DND-41 (cell line): ENCODE results near the gene GMNN.
A peak's percentile ranks its signal among the peaks of the same experiment; 100 is the strongest.
"Not testable (repeated sequence)": the region's sequence is repeated elsewhere in the genome, so short reads cannot be mapped to it uniquely, and the experiment has no call there.

ENCODE experiments used
- ATAC-seq: fragments of 200-7000 bp; cut with Tn5 transposase; 3 replicates; pipeline ENCODE4 v1.9.1; 2021; ENCODE audit warnings: low read depth; ENCODE audit not compliant: insufficient read depth
- DNase-seq: peaks from one replicate; pipeline ENCODE4 v3.0.0-alpha.2; 2020
- H2AFZ ChIP-seq: 2 replicates; pipeline ENCODE4 v1.6.0; 2012; ENCODE audit warnings: low read depth, low read length
- H3K27ac ChIP-seq: 2 replicates; pipeline ENCODE4 v1.5.1; 2012; ENCODE audit warnings: low read length, inconsistent platforms
- H3K27me3 ChIP-seq: fragments of 200-600 bp; sonication (generic); 2 replicates; pipeline ENCODE4 v1.6.0; 2012; ENCODE audit warnings: low read length, mild to moderate bottlenecking, inconsistent platforms; ENCODE audit not compliant: insufficient read depth, poor library complexity
- H3K36me3 ChIP-seq: 2 replicates; pipeline ENCODE4 v1.5.1; 2012; ENCODE audit warnings: low read length, inconsistent platforms; ENCODE audit not compliant: insufficient read depth
- H3K4me1 ChIP-seq: 2 replicates; pipeline ENCODE4 v1.5.1; 2012; ENCODE audit warnings: mild to moderate bottlenecking, low read length; ENCODE audit not compliant: insufficient read depth
- H3K4me2 ChIP-seq: 2 replicates; pipeline ENCODE4 v1.6.0; 2012; ENCODE audit warnings: mild to moderate bottlenecking, moderate library complexity, low read length, inconsistent platforms; ENCODE audit not compliant: insufficient read depth
- H3K4me3 ChIP-seq, 2 experiments: fragments of 200-600 bp in 1 of 2; shearing (Covaris generic) in 1 of 2; 2 replicates each; pipeline ENCODE4 v1.5.1; 2012 to 2016; ENCODE audit warnings: inconsistent platforms in 2 of 2, low read length in 2 of 2, mild to moderate bottlenecking in 2 of 2, low read depth in 1 of 2, moderate library complexity in 1 of 2
- H3K79me2 ChIP-seq: 2 replicates; pipeline ENCODE4 v1.6.0; 2012; ENCODE audit warnings: low read length, inconsistent platforms; ENCODE audit not compliant: insufficient read depth
- H3K9ac ChIP-seq: 2 replicates; pipeline ENCODE4 v1.6.0; 2012; ENCODE audit warnings: low read depth, mild to moderate bottlenecking, inconsistent platforms, low read length, moderate library complexity
- H3K9me3 ChIP-seq: 2 replicates; pipeline ENCODE4 v1.5.1; 2012; ENCODE audit warnings: low read length, moderate library complexity, mild to moderate bottlenecking, inconsistent platforms; ENCODE audit not compliant: insufficient read depth, severe bottlenecking
- H4K20me1 ChIP-seq: 2 replicates; pipeline ENCODE4 v1.6.0; 2012; ENCODE audit warnings: low read length; ENCODE audit not compliant: insufficient read depth
- EZH2 ChIP-seq: IDR thresholded peaks from 3 replicates; pipeline ENCODE4 v1.6.1; 2012; ENCODE audit warnings: borderline replicate concordance, low read depth, mild to moderate bottlenecking, moderate library complexity, low read length, inconsistent platforms; ENCODE audit not compliant: severe bottlenecking
- TF ChIP-seq, protein P1 (sequence below): IDR thresholded peaks from 2 replicates; pipeline ENCODE4 v1.5.1; 2012; ENCODE audit warnings: borderline replicate concordance, low read length, moderate library complexity, mild to moderate bottlenecking; ENCODE audit not compliant: poor library complexity, severe bottlenecking; ENCODE audit errors: extremely low read depth

GMNN gene

DNA sequence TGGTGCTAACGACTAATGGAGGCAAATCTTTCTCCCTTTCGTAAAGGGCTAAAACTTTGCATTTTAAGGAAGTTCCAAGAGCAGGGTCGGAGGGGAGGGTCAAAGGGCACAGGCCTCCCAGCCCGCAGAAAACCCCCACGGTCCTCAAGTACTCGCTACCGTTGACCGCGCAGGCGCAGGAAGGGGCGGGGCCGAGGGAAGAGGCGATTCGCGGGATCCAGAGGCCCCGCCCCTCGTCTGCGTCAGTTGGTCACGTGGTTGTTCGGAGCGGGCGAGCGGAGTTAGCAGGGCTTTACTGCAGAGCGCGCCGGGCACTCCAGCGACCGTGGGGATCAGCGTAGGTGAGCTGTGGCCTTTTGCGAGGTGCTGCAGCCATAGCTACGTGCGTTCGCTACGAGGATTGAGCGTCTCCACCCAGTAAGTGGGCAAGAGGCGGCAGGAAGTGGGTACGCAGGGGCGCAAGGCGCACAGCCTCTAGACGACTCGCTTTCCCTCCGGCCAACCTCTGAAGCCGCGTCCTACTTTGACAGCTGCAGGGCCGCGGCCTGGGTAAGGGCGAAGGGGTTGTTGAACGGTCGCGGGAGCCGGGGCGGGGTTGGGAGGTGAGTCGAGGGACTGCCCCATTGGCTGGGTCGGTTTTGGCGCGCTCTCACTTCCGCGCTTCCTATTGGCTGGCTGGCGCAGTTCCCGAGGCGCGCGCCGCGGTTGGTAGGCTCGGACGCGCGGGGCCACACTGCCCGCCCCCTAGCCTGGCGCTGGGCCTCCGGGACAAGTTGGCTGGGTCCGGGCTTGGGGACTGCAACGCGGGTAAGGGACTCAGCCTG lies at the start of gene GMNN:
Gene GMNN, plus strand, starts transcription at position 242 of the 824 bp plus-strand sequence. CDS start 2,310 bp downstream, outside the sequence.
- H3K27ac ChIP-seq = peak within 1 kb of the TSS; percentile 100
- peak within 1 kb of the TSS; percentile 88 for H3K4me2 ChIP-seq
- peak within 1 kb of the TSS; percentile 90 to 96 for H3K4me3 ChIP-seq
- H3K4me1 ChIP-seq = peaks cover 48% of the 10 kb centered on the region
- peaks cover 52% of the 10 kb centered on the region for H3K79me2 ChIP-seq
- H3K36me3 ChIP-seq = peaks cover 48% of the 10 kb centered on the region
- ATAC-seq (peak; percentile 91), DNase-seq (peak; percentile 98)
- H3K27me3 ChIP-seq = no peaks in the 10 kb centered on the region
- peaks cover 44% of the 10 kb centered on the region for H4K20me1 ChIP-seq
- TF ChIP-seq, protein P1, sequence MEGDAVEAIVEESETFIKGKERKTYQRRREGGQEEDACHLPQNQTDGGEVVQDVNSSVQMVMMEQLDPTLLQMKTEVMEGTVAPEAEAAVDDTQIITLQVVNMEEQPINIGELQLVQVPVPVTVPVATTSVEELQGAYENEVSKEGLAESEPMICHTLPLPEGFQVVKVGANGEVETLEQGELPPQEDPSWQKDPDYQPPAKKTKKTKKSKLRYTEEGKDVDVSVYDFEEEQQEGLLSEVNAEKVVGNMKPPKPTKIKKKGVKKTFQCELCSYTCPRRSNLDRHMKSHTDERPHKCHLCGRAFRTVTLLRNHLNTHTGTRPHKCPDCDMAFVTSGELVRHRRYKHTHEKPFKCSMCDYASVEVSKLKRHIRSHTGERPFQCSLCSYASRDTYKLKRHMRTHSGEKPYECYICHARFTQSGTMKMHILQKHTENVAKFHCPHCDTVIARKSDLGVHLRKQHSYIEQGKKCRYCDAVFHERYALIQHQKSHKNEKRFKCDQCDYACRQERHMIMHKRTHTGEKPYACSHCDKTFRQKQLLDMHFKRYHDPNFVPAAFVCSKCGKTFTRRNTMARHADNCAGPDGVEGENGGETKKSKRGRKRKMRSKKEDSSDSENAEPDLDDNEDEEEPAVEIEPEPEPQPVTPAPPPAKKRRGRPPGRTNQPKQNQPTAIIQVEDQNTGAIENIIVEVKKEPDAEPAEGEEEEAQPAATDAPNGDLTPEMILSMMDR = no peak
- no peak for TF ChIP-seq EZH2
- H3K9ac ChIP-seq = peak within 1 kb of the TSS; percentile 99
- peak within 1 kb of the TSS; percentile 95 for H2AFZ ChIP-seq
- no peaks in the 10 kb centered on the region for H3K9me3 ChIP-seq

DNA sequence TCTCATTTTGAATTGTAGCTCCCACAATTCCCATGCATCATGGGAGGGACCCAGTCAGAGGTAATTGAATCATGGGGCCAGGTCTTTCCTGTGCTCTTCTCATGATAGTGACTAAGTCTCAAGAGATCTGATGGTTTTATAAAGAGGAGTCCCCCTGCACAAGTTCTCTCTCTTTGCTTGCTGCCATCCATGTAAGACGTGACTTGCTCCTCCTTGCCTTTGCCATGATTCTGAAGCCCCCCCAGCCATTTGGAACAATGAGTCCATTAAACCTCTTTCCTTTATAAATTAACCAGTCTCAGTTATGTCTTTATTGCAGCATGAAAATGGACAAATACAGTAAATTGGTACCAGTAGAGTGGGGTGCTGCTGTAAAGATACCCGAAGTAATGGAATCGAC lies 44.1 kb upstream of the GMNN start:
- not testable (repeated sequence) for ATAC-seq, H2AFZ ChIP-seq, H3K27ac ChIP-seq, H3K4me2 ChIP-seq, DNase-seq, H3K4me3 ChIP-seq, H4K20me1 ChIP-seq, H3K27me3 ChIP-seq, H3K36me3 ChIP-seq, H3K4me1 ChIP-seq, H3K9ac ChIP-seq, H3K79me2 ChIP-seq
- peaks cover 16% of the 10 kb centered on the region for H3K9me3 ChIP-seq

GRCh38 chr6:24731456-24732134 lies 43.1 kb upstream of the GMNN start:
- ATAC-seq, H3K9ac ChIP-seq, H2AFZ ChIP-seq, H3K4me2 ChIP-seq, H3K79me2 ChIP-seq, H3K27ac ChIP-seq, H3K4me1 ChIP-seq, H3K4me3 ChIP-seq, H3K36me3 ChIP-seq, H4K20me1 ChIP-seq, DNase-seq, H3K27me3 ChIP-seq: not testable (repeated sequence)
- peaks cover 16% of the 10 kb centered on the region for H3K9me3 ChIP-seq

DNA sequence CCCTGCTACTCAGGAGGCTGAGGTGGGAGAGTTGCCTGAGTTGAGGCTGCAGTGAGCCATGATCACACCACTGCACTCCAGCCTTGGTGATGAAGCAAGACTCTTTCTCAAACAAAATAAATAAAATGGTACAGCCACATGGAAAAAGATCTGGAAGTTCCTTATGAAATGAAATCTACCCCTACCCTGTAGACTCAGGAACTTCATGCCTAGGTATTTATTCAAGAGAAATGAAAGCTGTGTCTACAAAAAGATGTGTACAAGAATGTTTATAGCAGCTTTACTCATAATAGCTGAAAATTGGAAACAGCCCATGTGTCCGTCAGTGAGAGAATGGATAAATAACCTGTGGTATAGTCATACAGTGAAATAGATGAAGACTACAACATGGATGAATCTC lies 40.6 kb upstream of the GMNN start:
- H4K20me1 ChIP-seq = no peaks in the 10 kb centered on the region
- no peak for TF ChIP-seq EZH2
- TF ChIP-seq, protein P1 = no peak
- no peaks in the 10 kb centered on the region for H3K27me3 ChIP-seq
- H3K9me3 ChIP-seq = peaks cover 16% of the 10 kb centered on the region
- no peak overlapping the region for H3K4me3 ChIP-seq
- no peak overlapping the region for H3K27ac ChIP-seq
- H3K4me1 ChIP-seq = no peaks in the 10 kb centered on the region
- DNase-seq (no peak), ATAC-seq (no peak)
- H3K36me3 ChIP-seq = no peaks in the 10 kb centered on the region
- no peak overlapping the region for H3K4me2 ChIP-seq
- H3K9ac ChIP-seq = no peak overlapping the region
- no peak overlapping the region for H2AFZ ChIP-seq
- H3K79me2 ChIP-seq = no peaks in the 10 kb centered on the region

DNA sequence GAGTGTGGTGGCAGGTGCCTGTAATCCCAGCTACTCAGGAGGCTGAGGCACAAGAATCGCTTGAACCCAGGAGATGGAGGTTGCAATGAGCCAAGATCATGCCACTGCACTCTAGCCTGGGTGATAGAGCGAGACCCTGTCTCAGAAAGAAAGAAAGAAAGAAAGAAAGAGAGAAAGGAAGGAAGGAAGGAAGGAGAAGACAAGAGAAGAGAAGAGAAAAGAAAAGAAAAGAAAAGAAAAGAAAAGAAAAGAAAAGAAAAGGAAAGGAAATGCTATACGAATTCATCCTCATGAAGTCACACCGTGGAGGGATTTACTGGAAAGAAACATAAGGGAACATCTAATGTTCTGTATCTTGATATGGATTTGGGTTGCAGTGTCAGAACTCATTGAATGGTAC lies 40.0 kb upstream of the GMNN start:
- not testable (repeated sequence) for H2AFZ ChIP-seq, H4K20me1 ChIP-seq, H3K9ac ChIP-seq, H3K27ac ChIP-seq, H3K4me2 ChIP-seq, DNase-seq, H3K4me3 ChIP-seq, H3K4me1 ChIP-seq, ATAC-seq, H3K79me2 ChIP-seq, H3K27me3 ChIP-seq, H3K36me3 ChIP-seq
- peaks cover 16% of the 10 kb centered on the region for H3K9me3 ChIP-seq
